Hepatocyte (in vitro differentiated cells): Measurements from ENCODE around the gene ZBTB44. TPM values are rescaled to one million over a fixed set of nuclear protein-coding genes. Genes with fewer than 3 reads are reported as not detected.

Experiments used
- DNase-seq: peaks from one replicate; pipeline ENCODE4 v3.0.0-alpha.2; 2016; ENCODE audit warnings: low spot score
- H2AFZ ChIP-seq: fragments of 200-600 bp; sonication (generic); 2 replicates; pipeline ENCODE4 v1.6.0; 2016; ENCODE audit warnings: antibody characterized with exemption, mild to moderate bottlenecking
- H3K27ac ChIP-seq: fragments of 200-600 bp; sonication (generic); 2 replicates; pipeline ENCODE4 v1.5.1; 2016; ENCODE audit warnings: mild to moderate bottlenecking
- H3K27me3 ChIP-seq: fragments of 200-600 bp; sonication (generic); 2 replicates; pipeline ENCODE4 v1.6.1; 2016
- H3K36me3 ChIP-seq: fragments of 200-600 bp; sonication (generic); replicated peaks from 2 replicates; pipeline ENCODE4 v1.5.1; 2016; ENCODE audit warnings: low read depth; ENCODE audit not compliant: insufficient read depth
- H3K4me1 ChIP-seq: fragments of 200-600 bp; sonication (generic); 2 replicates; pipeline ENCODE4 v1.5.1; 2016; ENCODE audit warnings: mild to moderate bottlenecking, moderate library complexity; ENCODE audit not compliant: insufficient read depth
- H3K4me2 ChIP-seq: fragments of 200-600 bp; sonication (generic); 2 replicates; pipeline ENCODE4 v1.6.0; 2016
- H3K4me3 ChIP-seq: fragments of 200-600 bp; sonication (generic); 2 replicates; pipeline ENCODE4 v1.5.1; 2016; ENCODE audit warnings: mild to moderate bottlenecking
- H3K79me2 ChIP-seq: fragments of 200-600 bp; sonication (generic); 2 replicates; pipeline ENCODE4 v1.6.0; 2017; ENCODE audit warnings: mild to moderate bottlenecking
- H3K9me2 ChIP-seq: fragments of 200-600 bp; sonication (generic); replicated peaks from 2 replicates; pipeline ENCODE4 v1.6.0; 2017; ENCODE audit warnings: mild to moderate bottlenecking; ENCODE audit not compliant: insufficient read depth
- H3K9me3 ChIP-seq: fragments of 200-600 bp; sonication (generic); 2 replicates; pipeline ENCODE4 v1.5.1; 2016; ENCODE audit warnings: low read depth, mild to moderate bottlenecking
- H4K20me1 ChIP-seq: fragments of 200-600 bp; sonication (generic); 2 replicates; pipeline ENCODE4 v1.6.0; 2016; ENCODE audit warnings: mild to moderate bottlenecking; ENCODE audit not compliant: insufficient read depth, poor library complexity, severe bottlenecking
- CTCF ChIP-seq: fragments of 200-600 bp; sonication (generic); IDR thresholded peaks from 2 replicates; pipeline ENCODE4 v1.5.1; 2016; ENCODE audit warnings: antibody characterized with exemption, mild to moderate bottlenecking; ENCODE audit not compliant: poor library complexity
- EZH2 ChIP-seq: fragments of 200-600 bp; sonication (generic); IDR thresholded peaks from 2 replicates; pipeline ENCODE4 v1.6.1; 2016; ENCODE audit warnings: antibody characterized with exemption, mild to moderate bottlenecking, borderline replicate concordance
- EZH2phosphoT487 ChIP-seq: fragments of 200-600 bp; sonication (generic); IDR thresholded peaks from one replicate; pipeline ENCODE4 v1.6.1; 2018; ENCODE audit warnings: antibody characterized with exemption, mild to moderate bottlenecking, low read depth, moderate library complexity; ENCODE audit not compliant: unreplicated experiment, severe bottlenecking
- whole genome bisulfite sequencing: methylation state at CpG from one replicate; pipeline ENCODE4 v1.1.6; 2016; ENCODE audit warnings: low lambda C conversion rate; ENCODE audit errors: missing lambda C conversion rate; 5-methylcytosine and 5-hydroxymethylcytosine counted together
- polyA plus RNA-seq: library from polyadenylated mRNA; unstranded; fragments of >200 nt; fragmentation: Nextera tagmentation; extraction: Ambion mirVana; gene quantifications from 2 replicates; pipeline ENCODE4 v1.2.1, GENCODE V29; 2016
- total RNA-seq: library from RNA; depleted of rRNA; stranded (reverse); fragments of >200 nt; gene quantifications from 2 replicates; pipeline ENCODE4 v1.2.3, GENCODE V29; 2014

ZBTB44 gene
- total and polyA plus RNA-seq, 2 experiments from 2014 or later = 7.3 to 53.8 TPM

GRCh38 chr11:130202009-130202817 lies 112.5 kb downstream of the ZBTB44 start:
- Histone ChIP-seq H3K79me2 (no peaks in the 10 kb centered on the region), H3K4me3 (no peak overlapping the region), H3K4me1 (no peaks in the 10 kb centered on the region), H3K27ac (no peak overlapping the region), H3K4me2 (no peak overlapping the region), H3K9me2 (no peaks in the 10 kb centered on the region), H3K36me3 (no peaks in the 10 kb centered on the region), H4K20me1 (no peaks in the 10 kb centered on the region), H3K9me3 (no peaks in the 10 kb centered on the region), H3K27me3 (no peaks in the 10 kb centered on the region), H2AFZ (no peak overlapping the region)
- WGBS = 94% methylated on average over 12 of the region's 12 CpGs
- DNase-seq = no peak
- no peak for TF ChIP-seq CTCF
- TF ChIP-seq EZH2phosphoT487 = no peak
- TF ChIP-seq EZH2 = no peak

- Histone ChIP-seq H3K4me2 (no peak overlapping the region), H3K4me1 (no peaks in the 10 kb centered on the region), H3K4me3 (no peak overlapping the region), H3K9me3 (no peaks in the 10 kb centered on the region), H3K9me2 (no peaks in the 10 kb centered on the region), H4K20me1 (no peaks in the 10 kb centered on the region), H3K79me2 (no peaks in the 10 kb centered on the region), H3K27ac (no peak overlapping the region), H3K36me3 (no peaks in the 10 kb centered on the region), H3K27me3 (no peaks in the 10 kb centered on the region), H2AFZ (no peak overlapping the region)
- WGBS = 97% methylated on average over 7 of the region's 7 CpGs
- TF ChIP-seq CTCF (no peak), EZH2 (no peak), EZH2phosphoT487 (no peak)
- no peak for DNase-seq
Measured at GRCh38 chr11:130201026-130201425, 113.7 kb downstream of the ZBTB44 start.

- Histone ChIP-seq H3K79me2 (no peaks in the 10 kb centered on the region), H3K9me2 (no peaks in the 10 kb centered on the region), H2AFZ (no peak overlapping the region), H3K36me3 (no peaks in the 10 kb centered on the region), H3K27me3 (no peaks in the 10 kb centered on the region), H3K4me2 (no peak overlapping the region), H3K9me3 (no peaks in the 10 kb centered on the region), H3K4me1 (no peaks in the 10 kb centered on the region), H4K20me1 (no peaks in the 10 kb centered on the region), H3K4me3 (no peak overlapping the region), H3K27ac (no peak overlapping the region)
- 85% methylated on average over 12 of the region's 12 CpGs for WGBS
- no peak for TF ChIP-seq CTCF
- no peak for TF ChIP-seq EZH2
- no peak for TF ChIP-seq EZH2phosphoT487
- no peak for DNase-seq
Measured at GRCh38 chr11:130199792-130200191, 114.9 kb downstream of the ZBTB44 start.
